GM21381 (cell line): ENCODE results near the gene CSN1S1.

Source experiments
- ATAC-seq: cut with Tn5 transposase; IDR thresholded peaks from one replicate; pipeline ENCODE4 v1.9.1; 2021; ENCODE audit warnings: mild to moderate bottlenecking, moderate library complexity; ENCODE audit not compliant: unreplicated experiment

The CSN1S1 gene

GRCh38 chr4:69986663-69987062, 55.8 kb downstream of the CSN1S1 start:
- ATAC-seq: no peak

- ATAC-seq: no peak
Measured at GRCh38 chr4:69991016-69991415, 60.1 kb downstream of the CSN1S1 start.

GRCh38 chr4:69994782-69995181, 63.9 kb downstream of the CSN1S1 start:
- no peak for ATAC-seq

GRCh38 chr4:69995526-69996016, 64.7 kb downstream of the CSN1S1 start, which contains the start of gene STATH:
TSS of gene STATH (plus strand) at chr4:69995966. CDS start at chr4:69998438, 2,472 bp downstream.
- no peak for ATAC-seq
